Natural killer cell (primary cell): ENCODE data around the gene ATP6V0C. TPM values are rescaled to one million over a fixed set of nuclear protein-coding genes. Genes with fewer than 3 reads are reported as not detected.

Experiments used
- ATAC-seq, 3 donors: fragments of 150-1000 bp in 2 of 3; fragments of 200-7000 bp in 1 of 3; cut with Tn5 transposase; 1 replicate in 1 of 3; 2 replicates in 2 of 3; pipeline ENCODE4 v1.10.0; 2021; ENCODE audit warnings: mild to moderate bottlenecking in 2 of 3, moderate library complexity in 2 of 3
- DNase-seq, 2 donors: peaks; one replicate each; pipeline versions ENCODE4 v3.0.0 to v3.0.0-alpha.2; 2013 to 2021; ENCODE audit warnings: mixed read lengths in 1 of 2
- H3K27ac ChIP-seq: one replicate; pipeline ENCODE4 v1.5.1; 2013; ENCODE audit warnings: mild to moderate bottlenecking, low read length
- H3K27me3 ChIP-seq: one replicate; pipeline ENCODE4 v1.6.1; 2013; ENCODE audit warnings: low read length; ENCODE audit not compliant: control insufficient read depth, insufficient read depth
- H3K36me3 ChIP-seq: one replicate; pipeline ENCODE4 v1.6.1; 2013; ENCODE audit warnings: low read length; ENCODE audit not compliant: control insufficient read depth, insufficient read depth
- H3K4me1 ChIP-seq: one replicate; pipeline ENCODE4 v1.6.1; 2013; ENCODE audit warnings: low read length; ENCODE audit not compliant: control insufficient read depth, insufficient read depth
- H3K4me3 ChIP-seq: one replicate; pipeline ENCODE4 v1.5.1; 2013; ENCODE audit warnings: low read length
- H3K9me3 ChIP-seq: one replicate; pipeline ENCODE4 v1.6.1; 2013; ENCODE audit warnings: low read length; ENCODE audit not compliant: control insufficient read depth, insufficient read depth
- H3K27ac Mint-ChIP-seq, 2 donors: one replicate each; pipeline ENCODE4 v1.8.0; 2022; ENCODE audit warnings: mild to moderate bottlenecking in 2 of 2, mixed read lengths in 2 of 2, moderate library complexity in 1 of 2
- H3K27me3 Mint-ChIP-seq, 2 donors: one replicate each; pipeline ENCODE4 v1.8.0; 2022; ENCODE audit warnings: low read depth in 2 of 2, mixed read lengths in 2 of 2
- H3K36me3 Mint-ChIP-seq: one replicate; pipeline ENCODE4 v1.8.0; 2022; ENCODE audit warnings: mixed read lengths
- H3K4me1 Mint-ChIP-seq, 2 donors: one replicate each; pipeline ENCODE4 v1.8.0; 2022; ENCODE audit warnings: mixed read lengths in 2 of 2
- H3K4me3 Mint-ChIP-seq: one replicate; pipeline ENCODE4 v1.8.0; 2022; ENCODE audit warnings: mild to moderate bottlenecking, moderate library complexity, mixed read lengths
- H3K9me3 Mint-ChIP-seq, 2 donors: one replicate each; pipeline ENCODE4 v1.8.0; 2022; ENCODE audit warnings: mixed read lengths in 2 of 2
- CTCF ChIP-seq: fragments of 200-600 bp; IDR thresholded peaks from one replicate; pipeline ENCODE4 v1.8.0; 2022; ENCODE audit warnings: antibody characterized with exemption
- WGBS: methylation state at CpG from one replicate; pipeline ENCODE4 v1.1.7; 2013; ENCODE audit warnings: missing lambda C conversion rate; ENCODE audit not compliant: insufficient coverage; 5-methylcytosine and 5-hydroxymethylcytosine counted together
- intact Hi-C: fragments of 100-400 bp; cut with micrococcal nuclease; formaldehyde crosslinking; loops from one replicate; pipeline ENCODE4 v1.14.2; 2022
- total RNA-seq, 4 donors: library from RNA; stranded (reverse); fragments of 120-200 nt in 1 of 4; gene quantifications; one replicate each; pipeline versions ENCODE4 v1.2.3 to v1.2.4, GENCODE V29; 2013 to 2022

ATP6V0C gene
- total RNA-seq, 3 donors from 2014 or later (not counting 1 experiment from before 2014, with no cell fraction given): 183 to 242 (median 217) TPM

GRCh38 chr16:2492292-2492691 lies 21.5 kb upstream of the ATP6V0C start:
- Mint-ChIP-seq H3K4me3 (no peak overlapping the region), H3K9me3 (no peaks in the 10 kb centered on the region), H3K36me3 (no peaks in the 10 kb centered on the region), H3K27me3 (peaks cover 0 to 1% of the 10 kb centered on the region in 2 donors), H3K27ac (no peak overlapping the region), H3K4me1 (peaks cover 5 to 10% of the 10 kb centered on the region in 2 donors)
- Histone ChIP-seq H3K27me3 (no peaks in the 10 kb centered on the region), H3K27ac (no peak overlapping the region), H3K4me3 (no peak overlapping the region), H3K36me3 (peaks cover 6% of the 10 kb centered on the region), H3K4me1 (peaks cover 14% of the 10 kb centered on the region), H3K9me3 (no peaks in the 10 kb centered on the region)
- no peak for ATAC-seq
- TF ChIP-seq CTCF: no peak
- WGBS: 98% methylated on average over 13 of the region's 13 CpGs
- intact Hi-C loops: no loop called here
- no peak for DNase-seq

GRCh38 chr16:2493605-2494004 lies 20.1 kb upstream of the ATP6V0C start:
- Histone ChIP-seq H3K9me3 (no peaks in the 10 kb centered on the region), H3K4me3 (no peak overlapping the region), H3K36me3 (peaks cover 6% of the 10 kb centered on the region), H3K27me3 (no peaks in the 10 kb centered on the region), H3K4me1 (peaks cover under 1% of the 10 kb centered on the region), H3K27ac (no peak overlapping the region)
- no peaks in the 10 kb centered on the region for H3K27me3 Mint-ChIP-seq
- WGBS: 92% methylated on average over 6 of the region's 6 CpGs
- DNase-seq: no peak
- no peaks in the 10 kb centered on the region for H3K36me3 Mint-ChIP-seq
- no peaks in the 10 kb centered on the region for H3K4me1 Mint-ChIP-seq
- no peak overlapping the region for H3K4me3 Mint-ChIP-seq
- intact Hi-C loops: no loop called here
- no peaks in the 10 kb centered on the region for H3K9me3 Mint-ChIP-seq
- H3K27ac Mint-ChIP-seq: no peak overlapping the region
- TF ChIP-seq CTCF: no peak
- ATAC-seq: no peak

DNA sequence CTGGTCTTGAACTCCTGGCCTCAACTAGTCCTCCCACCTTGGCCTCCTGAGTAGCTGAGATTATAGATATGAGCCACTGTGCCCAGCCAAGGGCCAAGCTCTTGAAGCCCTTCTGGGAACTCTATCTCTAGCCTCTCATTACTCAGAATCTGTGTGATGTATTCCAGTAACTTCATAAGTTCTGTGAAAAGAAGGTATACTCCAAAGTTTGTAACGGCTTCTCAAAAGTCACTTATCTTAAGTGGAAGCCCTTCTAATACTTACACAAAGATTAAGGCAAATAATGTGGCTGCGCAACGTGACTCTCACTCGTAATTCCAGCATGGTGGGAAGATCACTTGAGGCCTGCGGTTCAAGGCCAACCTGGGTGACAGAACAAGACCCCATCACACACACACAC lies 19.1 kb upstream of the ATP6V0C start:
- H3K9me3 ChIP-seq: no peaks in the 10 kb centered on the region
- H3K36me3 ChIP-seq: peaks cover 6% of the 10 kb centered on the region
- H3K4me3 Mint-ChIP-seq: no peak overlapping the region

More for the DNA sequence above, 19.1 kb upstream of the ATP6V0C start:
- Histone ChIP-seq H3K27me3 (no peaks in the 10 kb centered on the region), H3K4me1 (no peaks in the 10 kb centered on the region), H3K27ac (no peak overlapping the region), H3K4me3 (no peak overlapping the region)
- WGBS: 95% methylated on average over 5 of the region's 5 CpGs
- Mint-ChIP-seq H3K27me3 (no peaks in the 10 kb centered on the region), H3K9me3 (no peaks in the 10 kb centered on the region), H3K36me3 (no peaks in the 10 kb centered on the region), H3K4me1 (no peaks in the 10 kb centered on the region), H3K27ac (no peak overlapping the region)
- no peak for ATAC-seq
- intact Hi-C loops: no loop called here
- no peak for TF ChIP-seq CTCF
- DNase-seq: no peak
